OCI-LY3 (cell line): ENCODE data around the gene EEF2KMT.
"Not testable (repeated sequence)": the region's sequence is repeated elsewhere in the genome, so short reads cannot be mapped to it uniquely, and the experiment has no call there.

Experiments
- EZH2phosphoT487 ChIP-seq: fragments of 200-600 bp; shearing (Covaris generic); IDR thresholded peaks from 2 replicates; pipeline ENCODE4 v1.6.1; 2018; ENCODE audit warnings: antibody characterized with exemption, mixed run types, low read depth
- TF ChIP-seq, protein P1 (sequence below): fragments of 200-600, 300-600 bp; sonication (generic); IDR thresholded peaks from 2 replicates; pipeline ENCODE4 v1.5.1; 2014; ENCODE audit warnings: antibody characterized with exemption, low read length, low read depth

DNA sequence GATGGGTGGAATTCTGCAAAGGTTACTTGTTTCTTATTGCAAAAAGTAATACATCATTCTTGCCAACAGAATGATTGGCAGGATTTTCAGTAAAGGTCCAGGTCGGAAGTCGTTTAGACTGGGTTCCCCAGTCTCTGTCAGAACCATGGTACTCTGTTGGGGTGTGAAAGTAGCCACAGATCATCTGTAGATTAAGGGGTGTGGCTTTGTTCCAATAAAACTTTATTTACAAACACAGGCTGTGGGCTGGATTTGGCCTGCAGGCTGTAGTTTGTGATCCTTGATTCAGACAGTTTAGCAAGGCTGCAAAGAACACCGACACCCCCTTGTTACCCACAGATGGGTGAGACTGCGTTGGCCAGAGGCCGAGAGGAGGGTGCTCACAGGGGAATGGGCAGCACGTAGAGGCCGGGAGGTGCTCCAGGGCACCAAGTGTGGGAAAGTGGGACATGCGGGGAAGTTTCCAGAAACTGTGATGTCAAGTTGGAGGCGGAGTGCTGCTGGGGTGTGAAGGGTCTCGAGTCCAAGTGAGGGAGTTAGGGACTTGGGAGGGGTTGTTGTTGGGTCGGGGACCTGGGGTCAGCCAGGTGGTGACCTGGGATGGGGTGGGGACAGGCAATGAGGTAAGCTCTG lies 13.4 kb downstream of the EEF2KMT start:
- TF ChIP-seq, protein P1, sequence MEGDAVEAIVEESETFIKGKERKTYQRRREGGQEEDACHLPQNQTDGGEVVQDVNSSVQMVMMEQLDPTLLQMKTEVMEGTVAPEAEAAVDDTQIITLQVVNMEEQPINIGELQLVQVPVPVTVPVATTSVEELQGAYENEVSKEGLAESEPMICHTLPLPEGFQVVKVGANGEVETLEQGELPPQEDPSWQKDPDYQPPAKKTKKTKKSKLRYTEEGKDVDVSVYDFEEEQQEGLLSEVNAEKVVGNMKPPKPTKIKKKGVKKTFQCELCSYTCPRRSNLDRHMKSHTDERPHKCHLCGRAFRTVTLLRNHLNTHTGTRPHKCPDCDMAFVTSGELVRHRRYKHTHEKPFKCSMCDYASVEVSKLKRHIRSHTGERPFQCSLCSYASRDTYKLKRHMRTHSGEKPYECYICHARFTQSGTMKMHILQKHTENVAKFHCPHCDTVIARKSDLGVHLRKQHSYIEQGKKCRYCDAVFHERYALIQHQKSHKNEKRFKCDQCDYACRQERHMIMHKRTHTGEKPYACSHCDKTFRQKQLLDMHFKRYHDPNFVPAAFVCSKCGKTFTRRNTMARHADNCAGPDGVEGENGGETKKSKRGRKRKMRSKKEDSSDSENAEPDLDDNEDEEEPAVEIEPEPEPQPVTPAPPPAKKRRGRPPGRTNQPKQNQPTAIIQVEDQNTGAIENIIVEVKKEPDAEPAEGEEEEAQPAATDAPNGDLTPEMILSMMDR = not testable (repeated sequence)
- not testable (repeated sequence) for TF ChIP-seq EZH2phosphoT487
